Adrenal gland (tissue), 12 donors: Measurements from ENCODE around the gene ELK4. TPM values are rescaled to one million over a fixed set of nuclear protein-coding genes. Genes with fewer than 3 reads are reported as not detected.
A peak's percentile ranks its signal among the peaks of the same experiment; 100 is the strongest.

Source experiments
- DNase-seq, 7 donors: peaks; one replicate each; pipeline ENCODE4 v3.0.0-alpha.2; 2019 to 2020
- H3K27ac ChIP-seq, 5 donors: fragments of 200-600 bp; sonication (generic) in 4 of 5; 1 replicate in 3 of 5; 2 replicates in 2 of 5; pipeline versions ENCODE4 v1.5.1 to v1.8.0; 2016 to 2020; ENCODE audit warnings: mild to moderate bottlenecking in 1 of 5
- H3K27me3 ChIP-seq: fragments of 200-600 bp; 2 replicates; pipeline ENCODE4 v1.8.0; 2021
- H3K36me3 ChIP-seq, 2 donors: fragments of 200-600 bp; replicated peaks in 1 of 2; 1 replicate in 1 of 2; 2 replicates in 1 of 2; pipeline versions ENCODE4 v1.5.1 to v1.8.0; 2018 to 2022
- H3K4me1 ChIP-seq, 2 donors: fragments of 200-600 bp; replicated peaks in 1 of 2; 1 replicate in 1 of 2; 2 replicates in 1 of 2; pipeline versions ENCODE4 v1.5.1 to v1.8.0; 2018 to 2021
- H3K4me3 ChIP-seq, 4 donors: fragments of 200-600 bp; sonication (generic) in 3 of 4; one replicate each; pipeline ENCODE4 v1.5.1; 2016 to 2018
- H3K9me3 ChIP-seq, 3 donors: fragments of 200-600 bp; sonication (generic) in 1 of 3; replicated peaks in 1 of 3; 1 replicate in 2 of 3; 2 replicates in 1 of 3; pipeline versions ENCODE4 v1.5.1 to v1.8.0; 2016 to 2021
- POLR2A ChIP-seq, 2 donors: fragments of 450-650 bp; IDR thresholded peaks; one replicate each; pipeline ENCODE4 v1.6.1; 2017; ENCODE audit warnings: antibody characterized with exemption in 2 of 2, mild to moderate bottlenecking in 2 of 2, moderate library complexity in 1 of 2
- WGBS, 4 donors: extraction: QIAGEN DNeasy Blood & Tissue Kit in 2 of 4; methylation state at CpG; one replicate each; pipeline versions ENCODE4 v1.1.5 to v1.1.7; 2013 to 2017; 5-methylcytosine and 5-hydroxymethylcytosine counted together
- intact Hi-C, 2 donors: fragments of 100-400 bp; cut with DNase I; formaldehyde crosslinking; loops; one replicate each; pipeline versions ENCODE4 v1.14.1 to v1.15.0; 2022 to 2023
- polyA plus RNA-seq, 3 donors: library from polyadenylated mRNA; stranded (reverse); fragments of 200-250 nt in 2 of 3; fragments of 350-450 nt in 1 of 3; fragmentation: Illumina TruSeq in 1 of 3; extraction: RNeasy Lipid Tissue Mini Kit (QIAGEN cat#74804) in 1 of 3; gene quantifications; one replicate each; pipeline ENCODE4 v1.2.3, GENCODE V29; 2013 to 2014
- total RNA-seq, 9 donors: library from RNA; depleted of rRNA in 4 of 9; stranded (reverse); fragments of >200 nt in 4 of 9; fragments of 120-200 nt in 1 of 9; fragmentation: NEBNext Ultra II Directional in 1 of 9; extraction: Animal tissue kit (Norgen Biotek cat#: 25700) in 1 of 9; gene quantifications; one replicate each; pipeline versions ENCODE4 v1.1.0 to v1.2.4, GENCODE V29; 2013 to 2023
- TF ChIP-seq, protein P1 (sequence below), 6 experiments: fragments of 450-650 bp in 4 of 6; fragments of 200-600 bp in 2 of 6; sonication (generic) in 1 of 6; IDR thresholded peaks; 1 replicate in 5 of 6; 2 replicates in 1 of 6; pipeline versions ENCODE4 v1.5.1 to v1.8.0; 2016 to 2021; ENCODE audit warnings: antibody characterized with exemption in 6 of 6, mild to moderate bottlenecking in 2 of 6, moderate library complexity in 1 of 6
- donor health status: healthy with polysubstance abuse.
- donor health status: Bipolar disorder and iron deficiency.
- donor health status: DM: yes; HTN: yes; CAD: no.
- donor health status: DM: no; HTN: no; CAD: no.
- donor health status: DM: no; HTN: no; CAD: no.
- donor health status: DM: yes; HTN: yes; CAD: no.

The ELK4 gene
- total and polyA plus RNA-seq, 12 donors = 3.6 to 40.2 (median 14.0) TPM

DNA sequence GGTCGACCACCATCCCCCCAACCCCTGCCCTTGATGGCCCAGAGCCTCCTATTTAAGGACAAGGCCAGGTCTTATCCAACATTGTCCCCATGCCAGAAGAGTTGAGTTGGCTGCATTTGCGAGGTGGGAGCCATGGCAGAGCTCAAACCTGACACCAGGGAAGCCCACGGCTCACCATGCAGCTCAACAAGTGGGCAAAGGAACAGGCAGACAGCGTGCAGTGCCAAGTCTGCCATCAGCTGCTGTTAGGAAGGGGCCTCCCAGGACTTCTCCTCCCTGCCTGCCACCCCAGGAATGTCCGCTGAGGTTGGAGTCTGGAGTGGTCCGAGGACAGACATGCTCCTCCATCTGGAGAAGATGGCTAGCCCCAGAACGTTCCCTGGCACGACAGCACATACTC lies 28.6 kb upstream of the ELK4 start:
- DNase-seq = no peak
- intact Hi-C loops = loop anchor here (5.0 kb wide), 1 partner anchor 47 kb away; no protein-coding TSS in a partner anchor

DNA sequence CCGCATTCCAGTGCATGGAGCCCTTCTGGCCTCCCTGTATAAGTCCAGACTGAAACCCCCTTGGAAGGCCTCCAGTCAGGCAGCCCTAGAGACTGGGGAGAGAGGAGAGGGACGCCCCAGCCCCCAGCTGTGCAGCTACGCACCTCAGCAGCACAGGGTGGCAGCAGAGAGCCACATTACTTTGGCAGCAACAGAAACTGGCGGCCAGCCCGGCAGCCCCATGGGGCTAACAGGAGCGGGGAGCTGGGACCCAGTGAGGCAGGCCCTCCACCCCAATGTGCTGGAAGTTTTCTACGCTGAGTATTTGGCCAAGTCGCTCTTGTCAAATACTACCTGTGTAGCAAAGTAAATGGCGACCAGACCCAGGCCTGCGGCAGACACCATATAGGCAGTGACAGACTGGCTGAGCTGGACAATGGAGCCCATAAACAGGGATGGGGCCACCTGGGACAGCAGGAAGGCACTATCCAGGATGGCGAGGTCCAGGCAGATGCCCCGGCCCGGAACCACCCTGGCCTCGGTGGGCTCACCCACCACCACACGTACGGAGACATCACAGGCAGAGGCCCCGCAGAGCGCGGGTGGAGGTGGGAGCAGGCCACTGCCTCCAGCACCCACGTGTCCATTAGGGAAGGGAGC lies 27.3 kb upstream of the ELK4 start:
- no peaks in the 10 kb centered on the region for H3K27me3 ChIP-seq
- H3K4me3 ChIP-seq = no peak overlapping the region
- H3K27ac ChIP-seq = no peak overlapping the region
- no peaks in the 10 kb centered on the region for H3K36me3 ChIP-seq
- DNase-seq = peak; percentile 72 to 88 (median 83)
- TF ChIP-seq, protein P1, sequence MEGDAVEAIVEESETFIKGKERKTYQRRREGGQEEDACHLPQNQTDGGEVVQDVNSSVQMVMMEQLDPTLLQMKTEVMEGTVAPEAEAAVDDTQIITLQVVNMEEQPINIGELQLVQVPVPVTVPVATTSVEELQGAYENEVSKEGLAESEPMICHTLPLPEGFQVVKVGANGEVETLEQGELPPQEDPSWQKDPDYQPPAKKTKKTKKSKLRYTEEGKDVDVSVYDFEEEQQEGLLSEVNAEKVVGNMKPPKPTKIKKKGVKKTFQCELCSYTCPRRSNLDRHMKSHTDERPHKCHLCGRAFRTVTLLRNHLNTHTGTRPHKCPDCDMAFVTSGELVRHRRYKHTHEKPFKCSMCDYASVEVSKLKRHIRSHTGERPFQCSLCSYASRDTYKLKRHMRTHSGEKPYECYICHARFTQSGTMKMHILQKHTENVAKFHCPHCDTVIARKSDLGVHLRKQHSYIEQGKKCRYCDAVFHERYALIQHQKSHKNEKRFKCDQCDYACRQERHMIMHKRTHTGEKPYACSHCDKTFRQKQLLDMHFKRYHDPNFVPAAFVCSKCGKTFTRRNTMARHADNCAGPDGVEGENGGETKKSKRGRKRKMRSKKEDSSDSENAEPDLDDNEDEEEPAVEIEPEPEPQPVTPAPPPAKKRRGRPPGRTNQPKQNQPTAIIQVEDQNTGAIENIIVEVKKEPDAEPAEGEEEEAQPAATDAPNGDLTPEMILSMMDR (IDR thresholded peaks at IDR 0.05) = peak; percentile 59 to 94 (median 88)
- TF ChIP-seq POLR2A (IDR thresholded peaks at IDR 0.05) = no peak
- no peaks in the 10 kb centered on the region for H3K9me3 ChIP-seq
- no peaks in the 10 kb centered on the region for H3K4me1 ChIP-seq
- intact Hi-C loops = loop anchor here (5.0 to 10.0 kb wide), 2 partner anchors 124 to 127 kb away; no protein-coding TSS in a partner anchor
- WGBS, 4 donors = 29 to 50% (median 43%) methylated on average over 5 to 20 of the region's 20 CpGs

More for the DNA sequence above, 28.6 kb upstream of the ELK4 start:
- H3K4me1 ChIP-seq = no peaks in the 10 kb centered on the region
- no peaks in the 10 kb centered on the region for H3K36me3 ChIP-seq
- H3K9me3 ChIP-seq = no peaks in the 10 kb centered on the region
- WGBS, 4 donors = 73 to 86% (median 81%) methylated on average over 5 to 8 of the region's 8 CpGs
- no peak overlapping the region for H3K27ac ChIP-seq
- no peak for TF ChIP-seq POLR2A (IDR thresholded peaks at IDR 0.05)
- TF ChIP-seq, protein P1 (IDR thresholded peaks at IDR 0.05) = no peak
- no peaks in the 10 kb centered on the region for H3K27me3 ChIP-seq
- H3K4me3 ChIP-seq = no peak overlapping the region

- Histone ChIP-seq H3K9me3 (no peaks in the 10 kb centered on the region), H3K4me3 (no peak overlapping the region), H3K27ac (no peak overlapping the region), H3K36me3 (no peaks in the 10 kb centered on the region), H3K27me3 (no peaks in the 10 kb centered on the region), H3K4me1 (no peaks in the 10 kb centered on the region)
- DNase-seq = no peak
- 56 to 68% (median 59%) methylated on average over 2 of the region's 2 CpGs for WGBS, 4 donors
- intact Hi-C loops = loop anchor here (2.0 to 10.0 kb wide), 3 partner anchors 59 to 124 kb away; no protein-coding TSS in a partner anchor
- no peak for TF ChIP-seq POLR2A (IDR thresholded peaks at IDR 0.05)
- TF ChIP-seq, protein P1 (IDR thresholded peaks at IDR 0.05) = no peak
Observed at GRCh38 chr1:205656236-205656635, 24.4 kb upstream of the ELK4 start.

- TF ChIP-seq, protein P1 (IDR thresholded peaks at IDR 0.05) = no peak
- no peak for TF ChIP-seq POLR2A (IDR thresholded peaks at IDR 0.05)
- Histone ChIP-seq H3K36me3 (no peaks in the 10 kb centered on the region), H3K27ac (no peak overlapping the region), H3K9me3 (no peaks in the 10 kb centered on the region), H3K27me3 (no peaks in the 10 kb centered on the region), H3K4me3 (no peak overlapping the region), H3K4me1 (no peaks in the 10 kb centered on the region)
- intact Hi-C loops = loop anchor here in 1 of 2 donors (10.0 kb wide), 1 partner anchor 118 kb away; no protein-coding TSS in a partner anchor
- WGBS, 4 donors = 82 to 92% (median 85%) methylated on average over 11 of the region's 11 CpGs
- no peak for DNase-seq
Observed at GRCh38 chr1:205652984-205653383, 21.2 kb upstream of the ELK4 start.
